Fibroblast of upper back skin (primary cell): Measurements from ENCODE around the gene USP25.
A peak's percentile ranks its signal among the peaks of the same experiment; 100 is the strongest.

Experiments
- DNase-seq: peaks from one replicate; pipeline ENCODE4 v3.0.0-alpha.2; 2013

USP25 gene

GRCh38 chr21:15868940-15869339, 139.2 kb downstream of the USP25 start:
- DNase-seq: no peak

- no peak for DNase-seq
Measured at GRCh38 chr21:15870819-15871218, 141.0 kb downstream of the USP25 start.

GRCh38 chr21:15872236-15872635, 142.5 kb downstream of the USP25 start:
- no peak for DNase-seq

- DNase-seq: no peak
Measured at GRCh38 chr21:15874615-15875014, 144.8 kb downstream of the USP25 start.

GRCh38 chr21:15875286-15875685, 145.5 kb downstream of the USP25 start:
- no peak for DNase-seq

- no peak for DNase-seq
Measured at GRCh38 chr21:15893902-15894301, 164.1 kb downstream of the USP25 start.

GRCh38 chr21:15894596-15894995, 164.8 kb downstream of the USP25 start:
- peak; percentile 33 for DNase-seq

- peak; percentile 8 for DNase-seq
Measured at GRCh38 chr21:15895142-15896106, 165.6 kb downstream of the USP25 start.

GRCh38 chr21:15896501-15896900, 166.7 kb downstream of the USP25 start:
- peak; percentile 12 for DNase-seq

GRCh38 chr21:15904389-15904788, 174.6 kb downstream of the USP25 start:
- DNase-seq: no peak

GRCh38 chr21:15908187-15908586, 178.4 kb downstream of the USP25 start:
- DNase-seq: peak; percentile 63

- no peak for DNase-seq
Measured at GRCh38 chr21:15928196-15928595, 198.4 kb downstream of the USP25 start.

- DNase-seq: peak; percentile 3
Measured at GRCh38 chr21:15928686-15929425, 199.1 kb downstream of the USP25 start.

- no peak for DNase-seq
Measured at GRCh38 chr21:15929536-15929935, 199.8 kb downstream of the USP25 start.
